Measurements from ENCODE around the gene WDR90.

DNA sequence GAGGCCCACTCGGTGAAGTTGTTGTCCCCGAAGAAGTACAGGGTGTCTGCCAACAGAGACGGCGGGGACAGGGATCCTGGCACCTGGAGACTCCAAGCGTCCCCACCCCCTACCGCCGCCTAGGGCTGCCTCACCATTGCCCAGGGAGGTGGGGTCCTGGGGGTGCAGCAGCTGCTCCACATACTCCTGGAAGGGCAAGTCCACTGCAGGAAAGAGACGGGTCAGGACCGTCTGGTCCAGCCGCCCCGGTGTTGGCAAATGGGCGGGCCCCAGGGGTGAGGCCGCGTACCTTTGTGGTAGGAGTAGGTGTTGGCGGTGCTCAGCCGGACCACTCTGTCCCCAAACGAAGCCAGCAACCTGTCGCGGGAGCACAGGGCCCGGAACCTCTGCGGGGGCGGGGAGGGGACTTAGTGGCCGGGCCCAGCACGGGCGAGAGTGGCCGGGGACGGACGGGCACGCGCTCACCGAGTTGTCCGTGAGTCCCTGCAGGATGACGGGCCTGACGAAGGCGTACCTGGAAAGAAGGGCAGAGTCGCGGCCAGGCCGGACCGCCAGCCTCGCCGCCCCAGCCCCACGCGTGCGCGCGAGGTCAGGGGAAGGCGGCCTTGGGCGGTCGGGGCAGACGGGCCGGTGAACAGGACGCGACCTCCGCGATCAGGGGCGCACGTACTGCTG is 34.4 kb downstream of the WDR90 start:
- TF ChIP-seq CTCF (conservative IDR thresholded peaks at IDR 0.05; ENCODE audit: low read length) = no peak
- no peak for TF ChIP-seq EZH2phosphoT487 (IDR thresholded peaks at IDR 0.05; ENCODE audit: borderline replicate concordance)
